Gastroesophageal sphincter (tissue), 3 donors: Measurements from ENCODE around the gene SYT15.
"Not testable (repeated sequence)": the region's sequence is repeated elsewhere in the genome, so short reads cannot be mapped to it uniquely, and the experiment has no call there.

Experiments
- CTCF ChIP-seq, 4 experiments: fragments of 200-600 bp in 2 of 4; fragments of 450-650 bp in 2 of 4; sonication (generic) in 1 of 4; IDR thresholded peaks; one replicate each; pipeline ENCODE4 v1.5.1; 2017 to 2019; ENCODE audit warnings: antibody characterized with exemption in 4 of 4, mild to moderate bottlenecking in 2 of 4, moderate library complexity in 2 of 4
- EP300 ChIP-seq: sonication (generic); formaldehyde crosslinking; IDR thresholded peaks from one replicate; pipeline ENCODE4 v1.6.1; 2017; ENCODE audit warnings: antibody characterized with exemption, mild to moderate bottlenecking
- POLR2A ChIP-seq, 2 donors: fragments of 450-650 bp; IDR thresholded peaks; one replicate each; pipeline ENCODE4 v1.6.1; 2017; ENCODE audit warnings: antibody characterized with exemption in 2 of 2, mild to moderate bottlenecking in 2 of 2, moderate library complexity in 1 of 2
- POLR2AphosphoS5 ChIP-seq: sonication (generic); formaldehyde crosslinking; IDR thresholded peaks from one replicate; pipeline ENCODE4 v1.6.1; 2017; ENCODE audit warnings: antibody characterized with exemption

DNA sequence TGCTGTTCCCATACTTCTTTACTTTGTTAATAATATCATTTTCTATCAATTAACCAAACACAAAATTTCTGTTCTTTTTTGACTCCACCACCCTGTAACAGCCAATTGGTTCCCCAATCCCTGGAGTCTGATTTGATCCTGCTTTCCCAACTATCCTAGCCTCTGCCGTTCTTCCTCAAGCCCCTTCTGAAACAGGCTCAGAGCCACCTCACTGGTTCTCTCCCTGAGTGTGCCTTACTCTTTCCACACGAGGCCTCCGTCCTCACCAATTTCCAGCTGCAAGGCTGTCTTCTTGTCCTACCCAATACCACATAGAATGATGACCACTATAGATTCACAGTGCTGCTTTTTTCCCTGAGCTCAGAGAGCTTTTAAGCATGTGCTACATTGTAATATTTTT is 52.8 kb downstream of the SYT15 start:
- not testable (repeated sequence) for TF ChIP-seq POLR2A (IDR thresholded peaks at IDR 0.05); CTCF (IDR thresholded peaks at IDR 0.05); EP300; POLR2AphosphoS5
